GM13976 (cell line): Measurements from ENCODE around the gene UBR4.

Source experiments
- DNase-seq: peaks from one replicate; pipeline ENCODE4 v3.0.0; 2012; ENCODE audit warnings: low spot score
- CTCF ChIP-seq: IDR thresholded peaks from 2 replicates; pipeline ENCODE4 v1.5.1; 2012; ENCODE audit warnings: borderline replicate concordance, mild to moderate bottlenecking; ENCODE audit not compliant: insufficient read depth; ENCODE audit errors: extremely low read depth, missing control alignments, control extremely low read depth
- in situ Hi-C: fragments of 300-500 bp; cut with MboI; formaldehyde crosslinking; loops from one replicate; pipeline ENCODE4 v1.12.0; 2022; ENCODE audit warnings: low sequenced_read_pairs, mixed read lengths, inconsistent platforms; ENCODE audit not compliant: unreplicated experiment

The UBR4 gene

GRCh38 chr1:19066248-19066873, 143.7 kb downstream of the UBR4 start:
- in situ Hi-C loops = no loop called here
- TF ChIP-seq CTCF = no peak
- DNase-seq = no peak

GRCh38 chr1:19065526-19066247, 144.4 kb downstream of the UBR4 start:
- peak; percentile 28 for DNase-seq
- no peak for TF ChIP-seq CTCF
- in situ Hi-C loops = no loop called here

GRCh38 chr1:19064906-19065450, 145.1 kb downstream of the UBR4 start:
- in situ Hi-C loops = no loop called here
- no peak for TF ChIP-seq CTCF
- peak; percentile 27 for DNase-seq

GRCh38 chr1:19063122-19063521, 146.9 kb downstream of the UBR4 start:
- no peak for TF ChIP-seq CTCF
- in situ Hi-C loops = no loop called here
- no peak for DNase-seq

GRCh38 chr1:19062258-19063029, 147.6 kb downstream of the UBR4 start:
- TF ChIP-seq CTCF = no peak
- no peak for DNase-seq
- in situ Hi-C loops = no loop called here

GRCh38 chr1:19061798-19062197, 148.3 kb downstream of the UBR4 start:
- no peak for TF ChIP-seq CTCF
- in situ Hi-C loops = no loop called here
- no peak for DNase-seq
